GM18502 (cell line): ENCODE measurements around the gene HSD11B1.
A peak's percentile ranks its signal among the peaks of the same experiment; 100 is the strongest.

ENCODE experiments used
- ATAC-seq: cut with Tn5 transposase; IDR thresholded peaks from one replicate; pipeline ENCODE4 v1.9.1; 2021; ENCODE audit warnings: mild to moderate bottlenecking; ENCODE audit not compliant: unreplicated experiment, poor library complexity

Gene HSD11B1

GRCh38 chr1:209751627-209752231, 47.1 kb downstream of the HSD11B1 start:
- peak; percentile 53 for ATAC-seq

- no peak for ATAC-seq
These were observed 48.2 kb downstream of the HSD11B1 start for GRCh38 chr1:209752890-209753289.

- ATAC-seq = no peak
These were observed 50.6 kb downstream of the HSD11B1 start for GRCh38 chr1:209755256-209755655.

GRCh38 chr1:209755926-209756614, 51.4 kb downstream of the HSD11B1 start, which contains the start of gene TRAF3IP3:
Gene TRAF3IP3 (plus strand): TSS chr1:209756053. CDS start chr1:209760040, 3,987 bp downstream.
- ATAC-seq = peak; percentile 77

- ATAC-seq = peak; percentile 46
These were observed 52.2 kb downstream of the HSD11B1 start for GRCh38 chr1:209756615-209757445.

GRCh38 chr1:209758400-209758799, 53.8 kb downstream of the HSD11B1 start:
- ATAC-seq = no peak

GRCh38 chr1:209759829-209760359, 55.2 kb downstream of the HSD11B1 start:
- no peak for ATAC-seq

- no peak for ATAC-seq
These were observed 56.5 kb downstream of the HSD11B1 start for GRCh38 chr1:209761011-209761635.

GRCh38 chr1:209766051-209766450, 61.4 kb downstream of the HSD11B1 start:
- ATAC-seq = no peak

GRCh38 chr1:209767096-209767495, 62.5 kb downstream of the HSD11B1 start:
- ATAC-seq = no peak

GRCh38 chr1:209767706-209768105, 63.1 kb downstream of the HSD11B1 start:
- ATAC-seq = no peak

- ATAC-seq = peak; percentile 83
These were observed 63.7 kb downstream of the HSD11B1 start for GRCh38 chr1:209768354-209768774.

- ATAC-seq = peak; percentile 79
These were observed 64.7 kb downstream of the HSD11B1 start for GRCh38 chr1:209769171-209769904.

- ATAC-seq = no peak
These were observed 65.3 kb downstream of the HSD11B1 start for GRCh38 chr1:209769971-209770370.

- no peak for ATAC-seq
These were observed 66.2 kb downstream of the HSD11B1 start for GRCh38 chr1:209770636-209771415.

GRCh38 chr1:209772126-209772525, 67.5 kb downstream of the HSD11B1 start:
- no peak for ATAC-seq

- ATAC-seq = peak; percentile 77
These were observed 69.9 kb downstream of the HSD11B1 start for GRCh38 chr1:209774592-209774991.

GRCh38 chr1:209775678-209776077, 71.0 kb downstream of the HSD11B1 start:
- no peak for ATAC-seq

GRCh38 chr1:209777587-209777986, 72.9 kb downstream of the HSD11B1 start:
- no peak for ATAC-seq
